Breast epithelium (tissue), 4 donors: ENCODE measurements around the gene FBN2. TPM values are rescaled to one million over a fixed set of nuclear protein-coding genes. Genes with fewer than 3 reads are reported as not detected.

Experiments
- DNase-seq, 2 donors: peaks; one replicate each; pipeline ENCODE4 v3.0.0-alpha.2; 2019; ENCODE audit warnings: low spot score in 2 of 2
- H3K27ac ChIP-seq, 2 donors: fragments of 200-600 bp; sonication (generic) in 1 of 2; one replicate each; pipeline ENCODE4 v1.5.1; 2016 to 2019; ENCODE audit warnings: mild to moderate bottlenecking in 1 of 2
- H3K27me3 ChIP-seq, 2 donors: fragments of 200-600 bp; sonication (generic) in 1 of 2; one replicate each; pipeline versions ENCODE4 v1.5.1 to v1.6.0; 2017 to 2019; ENCODE audit warnings: control low read depth in 1 of 2, mild to moderate bottlenecking in 1 of 2
- H3K36me3 ChIP-seq: fragments of 200-600 bp; one replicate; pipeline ENCODE4 v1.5.1; 2019
- H3K4me1 ChIP-seq, 2 donors: fragments of 200-600 bp; sonication (generic); one replicate each; pipeline ENCODE4 v1.5.1; 2016 to 2019; ENCODE audit warnings: control low read depth in 1 of 2
- H3K4me3 ChIP-seq, 3 donors: fragments of 200-600 bp; sonication (generic); 1 replicate in 2 of 3; 2 replicates in 1 of 3; pipeline ENCODE4 v1.5.1; 2016 to 2019; ENCODE audit warnings: mild to moderate bottlenecking in 3 of 3, moderate library complexity in 2 of 3
- H3K9me3 ChIP-seq, 2 donors: fragments of 200-600 bp; sonication (generic) in 1 of 2; one replicate each; pipeline ENCODE4 v1.5.1; 2016 to 2019; ENCODE audit warnings: control low read depth in 1 of 2
- CTCF ChIP-seq, 3 donors: fragments of 450-650 bp; IDR thresholded peaks; one replicate each; pipeline ENCODE4 v1.5.1; 2016 to 2017; ENCODE audit warnings: antibody characterized with exemption in 3 of 3, mild to moderate bottlenecking in 3 of 3, moderate library complexity in 3 of 3
- POLR2A ChIP-seq: fragments of 450-650 bp; IDR thresholded peaks from one replicate; pipeline ENCODE4 v1.6.1; 2016; ENCODE audit warnings: antibody characterized with exemption, mild to moderate bottlenecking, moderate library complexity
- POLR2AphosphoS5 ChIP-seq, 3 donors: sonication (generic); formaldehyde crosslinking; IDR thresholded peaks; one replicate each; pipeline ENCODE4 v1.6.1; 2017; ENCODE audit warnings: antibody characterized with exemption in 3 of 3
- intact Hi-C: fragments of 100-400 bp; cut with DNase I; formaldehyde crosslinking; loops from one replicate; pipeline ENCODE4 v1.15.1; 2023; ENCODE audit warnings: low total_unique reads
- total RNA-seq, 3 donors: library from RNA; depleted of rRNA; stranded (reverse); fragments of >200 nt; gene quantifications; one replicate each; pipeline ENCODE4 v1.1.0, GENCODE V29; 2016

The FBN2 gene
- total RNA-seq, 3 donors from 2014 or later, result 0.88 to 7.5 (median 1.8) TPM

GRCh38 chr5:128341056-128341455 is 197.0 kb downstream of the FBN2 start:
- Histone ChIP-seq H3K4me1 (no peaks in the 10 kb centered on the region), H3K9me3 (no peaks in the 10 kb centered on the region), H3K4me3 (no peak overlapping the region), H3K27me3 (no peaks in the 10 kb centered on the region), H3K27ac (no peak overlapping the region), H3K36me3 (no peaks in the 10 kb centered on the region)
- DNase-seq, result no peak
- intact Hi-C loops, result no loop called here
- TF ChIP-seq POLR2AphosphoS5 (IDR thresholded peaks at IDR 0.05) (no peak), POLR2A (no peak), CTCF (IDR thresholded peaks at IDR 0.05) (no peak)

GRCh38 chr5:128340648-128341047 is 197.4 kb downstream of the FBN2 start:
- no peaks in the 10 kb centered on the region for H3K36me3 ChIP-seq
- DNase-seq, result no peak
- intact Hi-C loops, result no loop called here

GRCh38 chr5:128339585-128339984 is 198.5 kb downstream of the FBN2 start:
- no peaks in the 10 kb centered on the region for H3K36me3 ChIP-seq
- intact Hi-C loops, result no loop called here
- no peaks in the 10 kb centered on the region for H3K9me3 ChIP-seq
- no peak for DNase-seq
- no peaks in the 10 kb centered on the region for H3K27me3 ChIP-seq
- no peak overlapping the region for H3K27ac ChIP-seq
- H3K4me3 ChIP-seq, result no peak overlapping the region
- no peak for TF ChIP-seq POLR2A
- no peak for TF ChIP-seq CTCF (IDR thresholded peaks at IDR 0.05)
- no peak for TF ChIP-seq POLR2AphosphoS5 (IDR thresholded peaks at IDR 0.05)
- no peaks in the 10 kb centered on the region for H3K4me1 ChIP-seq

More at GRCh38 chr5:128340648-128341047, 197.4 kb downstream of the FBN2 start:
- Histone ChIP-seq H3K27ac (no peak overlapping the region), H3K4me3 (no peak overlapping the region), H3K9me3 (no peaks in the 10 kb centered on the region), H3K4me1 (no peaks in the 10 kb centered on the region), H3K27me3 (no peaks in the 10 kb centered on the region)
- TF ChIP-seq CTCF (IDR thresholded peaks at IDR 0.05) (no peak), POLR2AphosphoS5 (IDR thresholded peaks at IDR 0.05) (no peak), POLR2A (no peak)

GRCh38 chr5:128338649-128339048 is 199.4 kb downstream of the FBN2 start:
- intact Hi-C loops, result no loop called here
- TF ChIP-seq POLR2A, result no peak
- TF ChIP-seq CTCF (IDR thresholded peaks at IDR 0.05), result no peak
- no peak for TF ChIP-seq POLR2AphosphoS5 (IDR thresholded peaks at IDR 0.05)
- Histone ChIP-seq H3K36me3 (no peaks in the 10 kb centered on the region), H3K27ac (no peak overlapping the region), H3K4me1 (no peaks in the 10 kb centered on the region), H3K9me3 (no peaks in the 10 kb centered on the region), H3K27me3 (no peaks in the 10 kb centered on the region), H3K4me3 (no peak overlapping the region)
- no peak for DNase-seq

- Histone ChIP-seq H3K4me1 (no peaks in the 10 kb centered on the region), H3K27me3 (no peaks in the 10 kb centered on the region), H3K36me3 (no peaks in the 10 kb centered on the region), H3K9me3 (no peaks in the 10 kb centered on the region), H3K27ac (no peak overlapping the region), H3K4me3 (no peak overlapping the region)
- no peak for DNase-seq
- intact Hi-C loops, result no loop called here
- TF ChIP-seq POLR2AphosphoS5 (IDR thresholded peaks at IDR 0.05), result no peak
- TF ChIP-seq POLR2A, result no peak
- TF ChIP-seq CTCF (IDR thresholded peaks at IDR 0.05), result no peak
These were observed 202.7 kb downstream of the FBN2 start for GRCh38 chr5:128335339-128335738.
